Epithelial cell of proximal tubule (primary cell): ENCODE data around the gene MRPS10. TPM values are rescaled to one million over a fixed set of nuclear protein-coding genes. Genes with fewer than 3 reads are reported as not detected.

Source experiments
- DNase-seq: peaks from one replicate; pipeline ENCODE4 v3.0.0-alpha.2; 2011; ENCODE audit warnings: low read depth
- H3K4me3 ChIP-seq: 2 replicates; pipeline ENCODE4 v1.5.1; 2011; ENCODE audit warnings: low read depth, mild to moderate bottlenecking, low read length
- CTCF ChIP-seq: conservative IDR thresholded peaks from 2 replicates; pipeline ENCODE4 v1.5.1; 2012; ENCODE audit warnings: low read depth, mild to moderate bottlenecking, low read length
- total RNA-seq: library from RNA; depleted of rRNA; stranded (reverse); fragments of >200 nt; gene quantifications from 2 replicates; pipeline ENCODE4 v1.2.3, GENCODE V29; 2015

Gene MRPS10
- total RNA-seq, 1 donor from 2014 or later, result 40.3 TPM

GRCh38 chr6:42239333-42239732 is 21.7 kb upstream of the MRPS10 start:
- TF ChIP-seq CTCF, result no peak
- DNase-seq, result no peak
- no peak overlapping the region for H3K4me3 ChIP-seq

- TF ChIP-seq CTCF, result no peak
Measured at GRCh38 chr6:42237857-42238256, 20.2 kb upstream of the MRPS10 start.

GRCh38 chr6:42236682-42237473 is 19.2 kb upstream of the MRPS10 start:
- no peak for TF ChIP-seq CTCF
- no peak for DNase-seq
- H3K4me3 ChIP-seq, result no peak overlapping the region

More at GRCh38 chr6:42237857-42238256, 20.2 kb upstream of the MRPS10 start:
- no peak overlapping the region for H3K4me3 ChIP-seq
- DNase-seq, result no peak

- TF ChIP-seq CTCF, result no peak
- H3K4me3 ChIP-seq, result no peak overlapping the region
- DNase-seq, result no peak
Measured at GRCh38 chr6:42236030-42236429, 18.4 kb upstream of the MRPS10 start.

- no peak overlapping the region for H3K4me3 ChIP-seq
- no peak for DNase-seq
- TF ChIP-seq CTCF, result no peak
Measured at GRCh38 chr6:42232035-42232434, 14.4 kb upstream of the MRPS10 start.

- TF ChIP-seq CTCF, result peak; percentile 73
- H3K4me3 ChIP-seq, result no peak overlapping the region
- DNase-seq, result no peak
Measured at GRCh38 chr6:42230345-42231321, 13.0 kb upstream of the MRPS10 start.
